Glomerular visceral epithelial cell (primary cell): ENCODE data around the gene NRXN3.
"Not testable (repeated sequence)": the region's sequence is repeated elsewhere in the genome, so short reads cannot be mapped to it uniquely, and the experiment has no call there.

Experiments used
- DNase-seq: peaks from one replicate; pipeline ENCODE4 v3.0.0-alpha.2; 2016; ENCODE audit errors: extremely low spot score

The NRXN3 gene

DNA sequence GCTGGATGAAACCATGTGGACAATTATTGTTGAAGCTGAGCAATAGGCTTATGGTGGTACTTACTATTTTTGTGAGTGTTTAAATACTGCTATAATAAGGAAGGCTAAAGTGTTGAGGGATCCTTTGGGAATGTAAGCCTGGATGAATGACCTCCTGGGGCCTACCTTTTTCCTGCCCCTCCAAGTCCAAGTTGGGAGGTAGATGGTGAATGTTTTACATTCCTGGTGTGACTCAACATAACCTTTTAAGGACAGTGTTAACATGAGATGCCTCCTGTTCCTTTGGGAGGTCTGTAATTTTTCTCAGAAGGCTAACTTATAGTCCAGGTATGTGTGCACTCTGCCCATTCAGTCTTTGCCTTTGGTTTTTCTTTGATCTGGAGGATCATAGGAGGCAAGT, 315.9 kb downstream of the NRXN3 start:
- DNase-seq, result no peak

- DNase-seq, result no peak
Observed at GRCh38 chr14:78486621-78487020, 316.4 kb downstream of the NRXN3 start.

DNA sequence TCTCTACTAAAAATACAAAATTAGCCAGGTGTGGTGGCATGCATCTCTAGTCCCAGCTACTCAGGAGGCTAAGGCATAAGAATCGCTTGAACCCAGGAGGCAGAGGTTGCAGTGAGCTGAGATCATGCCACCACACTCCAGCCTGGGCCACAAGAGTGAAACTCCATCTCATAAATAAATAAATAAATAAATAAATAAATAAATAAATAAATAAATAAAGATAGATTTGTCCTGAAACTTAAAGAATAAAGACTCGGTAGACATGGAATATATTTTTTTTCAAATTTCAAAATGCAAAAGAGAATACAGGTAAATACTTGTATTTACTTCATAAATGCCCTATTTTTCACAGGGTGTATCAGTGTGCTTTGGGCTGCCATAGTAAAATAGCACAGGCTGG, 317.4 kb downstream of the NRXN3 start:
- not testable (repeated sequence) for DNase-seq

GRCh38 chr14:78488938-78489337, 318.8 kb downstream of the NRXN3 start:
- DNase-seq, result no peak

DNA sequence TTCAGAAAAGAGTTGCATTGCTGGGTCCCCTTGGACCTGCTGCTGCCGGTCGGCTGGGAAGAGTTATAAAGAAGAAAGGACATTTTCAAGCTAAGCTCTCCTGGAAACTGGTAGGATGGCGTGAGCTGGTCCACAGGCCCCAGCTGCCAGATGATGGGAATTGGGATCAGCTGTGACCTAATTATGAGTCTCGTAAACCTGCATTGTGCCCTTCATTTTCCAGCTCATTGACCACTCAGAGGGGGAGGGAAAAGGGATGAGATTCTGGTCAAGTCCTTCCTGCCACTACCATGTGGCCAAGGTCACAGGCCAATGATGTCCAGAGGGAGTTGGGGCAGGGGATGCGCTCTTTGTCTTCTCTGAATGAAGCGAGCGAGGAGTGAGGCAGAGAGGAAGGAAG, 320.9 kb downstream of the NRXN3 start:
- no peak for DNase-seq

GRCh38 chr14:78498062-78498595, 328.0 kb downstream of the NRXN3 start:
- DNase-seq, result no peak

DNA sequence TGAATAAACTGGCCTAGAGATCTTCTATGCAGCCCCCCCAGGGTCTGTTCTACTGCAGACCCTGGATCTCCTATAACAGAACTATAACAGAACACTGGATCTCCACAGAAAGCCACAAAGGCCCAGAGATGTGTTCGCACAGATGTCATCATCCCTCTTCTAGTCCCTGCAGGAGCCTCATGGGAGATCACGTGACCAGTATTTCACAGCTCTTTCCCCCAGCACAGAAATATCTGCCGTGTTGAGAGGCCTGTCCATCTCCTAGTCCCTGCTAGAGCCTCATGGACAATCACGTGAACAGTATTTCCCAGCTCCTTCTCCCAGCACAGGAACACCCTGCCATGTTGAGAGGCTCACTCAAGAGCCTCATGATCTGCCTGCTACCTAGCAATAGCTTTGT, 331.7 kb downstream of the NRXN3 start:
- DNase-seq, result no peak

DNA sequence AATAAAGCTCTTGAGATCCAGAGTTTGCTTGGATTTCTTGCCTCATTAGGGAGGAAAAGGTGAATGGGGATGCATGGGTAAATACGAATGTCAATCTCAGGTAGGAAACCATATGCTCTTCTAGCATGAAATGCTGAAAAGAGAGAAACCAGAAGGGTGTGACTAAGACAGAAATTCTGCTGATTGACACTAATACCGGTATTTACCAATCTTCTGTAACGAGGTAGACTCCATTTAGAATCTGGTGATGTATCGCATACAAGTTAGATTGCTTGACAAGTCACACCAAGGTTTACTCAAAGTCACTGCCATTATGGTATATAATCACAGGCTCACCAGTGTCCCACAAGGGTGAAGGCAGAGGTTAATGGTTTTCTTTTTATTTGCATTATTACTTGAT, 337.9 kb downstream of the NRXN3 start:
- DNase-seq, result no peak

GRCh38 chr14:78509516-78509915, 339.3 kb downstream of the NRXN3 start:
- DNase-seq, result no peak

DNA sequence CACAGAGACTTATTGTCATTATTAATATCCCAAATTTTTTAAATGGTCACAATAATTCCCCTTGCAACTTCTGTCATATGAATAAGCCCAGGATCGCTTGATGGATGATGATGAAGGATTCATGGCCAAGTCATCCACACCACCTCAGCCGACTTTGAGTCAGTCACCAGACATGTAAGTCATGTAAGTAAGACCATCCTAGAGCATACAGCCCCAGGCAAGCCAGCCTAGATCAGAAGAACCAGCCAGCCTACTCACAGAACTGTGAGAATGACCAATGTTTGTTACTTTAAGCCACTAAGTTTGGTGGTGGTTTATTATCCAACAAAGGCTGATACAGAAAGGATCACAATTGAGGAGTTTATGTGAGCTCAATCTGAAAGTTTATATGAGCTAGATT, 341.8 kb downstream of the NRXN3 start:
- no peak for DNase-seq

- DNase-seq, result peak; percentile 2
Observed at GRCh38 chr14:78519863-78520262, 349.7 kb downstream of the NRXN3 start.

DNA sequence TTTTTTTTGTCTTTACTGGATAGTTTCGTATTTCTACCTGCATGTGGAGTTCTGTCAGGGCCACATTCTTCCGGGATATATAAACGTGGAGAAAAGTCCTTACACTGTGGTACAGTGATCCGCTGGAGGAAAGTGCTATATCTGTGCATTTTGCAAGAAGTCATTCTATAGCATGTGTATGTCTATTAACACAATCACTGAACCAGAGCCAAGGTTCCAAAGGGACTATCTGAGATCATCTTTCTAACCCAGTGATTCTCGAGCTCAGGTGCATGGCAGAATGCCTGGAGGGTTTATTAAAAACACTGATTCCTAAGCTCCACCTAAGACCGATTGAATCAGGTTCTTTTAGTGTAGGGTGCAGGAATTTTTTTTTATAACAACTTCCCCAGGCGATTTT, 354.0 kb downstream of the NRXN3 start:
- no peak for DNase-seq

- DNase-seq, result no peak
Observed at GRCh38 chr14:78524766-78525165, 354.6 kb downstream of the NRXN3 start.

DNA sequence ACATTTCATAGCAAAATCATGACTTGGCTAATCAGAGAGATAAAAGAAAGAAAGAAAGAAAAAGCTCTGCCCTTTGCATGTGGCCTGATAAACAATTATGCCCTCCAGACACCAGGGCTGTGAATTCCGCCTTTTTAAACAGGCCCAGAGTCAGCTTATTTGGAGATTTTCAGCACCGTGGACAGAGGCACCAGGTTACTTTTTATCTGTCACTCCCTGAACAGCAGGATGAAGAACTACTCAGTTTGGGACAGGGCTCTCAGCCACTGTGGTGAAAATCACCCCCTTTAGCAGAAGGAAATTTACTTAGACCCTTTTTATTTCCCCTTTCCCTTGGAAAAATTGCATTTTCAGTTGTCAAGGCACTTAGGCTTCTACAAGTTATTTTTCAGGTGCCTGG, 359.9 kb downstream of the NRXN3 start:
- no peak for DNase-seq

- no peak for DNase-seq
Observed at GRCh38 chr14:78534141-78534540, 364.0 kb downstream of the NRXN3 start.

- DNase-seq, result no peak
Observed at GRCh38 chr14:78535041-78535440, 364.9 kb downstream of the NRXN3 start.

GRCh38 chr14:78541788-78542187, 371.6 kb downstream of the NRXN3 start:
- not testable (repeated sequence) for DNase-seq

DNA sequence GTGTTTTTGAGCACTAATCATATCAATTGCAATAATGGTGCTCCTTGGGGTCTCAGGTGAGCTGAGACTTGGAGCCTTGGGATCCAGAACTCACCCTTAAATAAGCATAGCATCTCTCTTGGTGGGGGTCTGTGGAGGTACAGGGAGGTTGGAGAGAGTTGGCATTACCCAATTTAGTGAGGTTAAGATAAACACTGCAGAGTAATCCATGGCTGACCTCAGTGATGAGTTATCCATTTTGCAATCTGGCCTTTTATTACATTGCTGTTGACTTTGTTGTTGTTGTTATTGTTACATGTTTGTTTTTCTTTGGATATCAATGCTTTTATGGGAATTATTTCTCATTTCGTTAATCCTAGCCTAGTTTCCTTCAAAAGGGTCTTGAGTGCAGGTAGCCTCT, 373.3 kb downstream of the NRXN3 start:
- DNase-seq, result no peak

- no peak for DNase-seq
Observed at GRCh38 chr14:78561074-78561473, 390.9 kb downstream of the NRXN3 start.

DNA sequence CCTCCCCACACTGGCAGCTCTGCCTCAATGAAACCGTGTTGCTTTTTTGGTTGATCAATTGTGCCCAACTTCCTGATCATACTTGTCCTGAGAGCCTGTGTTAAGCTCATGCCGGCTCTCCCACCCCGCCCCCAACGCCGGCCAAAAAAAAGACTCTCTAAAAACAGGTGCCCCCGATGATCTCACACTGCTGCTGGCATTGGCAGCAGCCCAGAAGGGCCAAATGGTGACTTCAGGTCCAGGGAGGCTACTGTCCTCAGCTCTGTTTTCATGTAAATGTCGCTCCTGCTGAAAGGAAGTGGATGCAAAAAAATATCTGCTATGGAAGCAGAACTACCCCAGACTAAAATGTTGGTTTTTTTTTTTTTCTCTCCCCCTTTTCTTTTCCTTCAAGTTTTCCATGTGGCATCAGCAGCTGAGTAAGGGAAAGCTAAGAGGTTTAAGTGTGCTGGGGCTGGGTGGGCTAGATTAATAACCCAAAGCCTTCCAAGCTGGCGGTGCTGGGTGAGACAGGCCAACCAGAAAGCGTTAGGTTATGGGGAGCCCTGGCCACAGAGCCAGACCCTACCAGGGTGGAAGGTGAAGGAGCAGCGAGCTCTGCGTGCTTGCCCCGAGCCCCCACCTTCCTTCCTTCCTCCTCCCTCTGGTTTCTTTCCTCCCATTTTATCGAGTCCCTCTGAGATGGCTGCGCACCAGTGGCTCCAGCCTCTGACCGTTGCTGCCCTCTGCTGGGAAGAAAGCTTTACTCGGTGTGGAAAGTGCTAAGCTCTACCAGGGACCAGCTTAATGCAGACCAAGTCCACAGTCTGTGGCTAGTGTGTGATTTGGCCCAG, 396.1 kb downstream of the NRXN3 start:
- DNase-seq, result peak; percentile 55

DNA sequence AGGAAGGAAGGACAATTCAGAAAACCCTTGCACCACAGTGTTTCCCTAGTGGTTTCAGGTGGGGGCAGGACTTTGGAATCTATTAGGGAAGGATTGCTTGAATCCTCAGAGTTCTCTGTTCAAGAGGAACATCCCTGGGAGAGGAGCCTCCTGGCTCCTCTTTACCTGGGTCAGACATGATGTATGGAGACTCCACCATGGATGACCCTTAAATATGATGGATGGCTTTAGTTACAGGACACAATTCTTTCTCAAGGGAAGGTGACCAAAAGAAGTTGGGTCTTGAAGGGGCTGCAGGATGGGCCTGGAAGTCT, 396.6 kb downstream of the NRXN3 start:
- no peak for DNase-seq

- no peak for DNase-seq
Observed at GRCh38 chr14:78567343-78567742, 397.2 kb downstream of the NRXN3 start.

DNA sequence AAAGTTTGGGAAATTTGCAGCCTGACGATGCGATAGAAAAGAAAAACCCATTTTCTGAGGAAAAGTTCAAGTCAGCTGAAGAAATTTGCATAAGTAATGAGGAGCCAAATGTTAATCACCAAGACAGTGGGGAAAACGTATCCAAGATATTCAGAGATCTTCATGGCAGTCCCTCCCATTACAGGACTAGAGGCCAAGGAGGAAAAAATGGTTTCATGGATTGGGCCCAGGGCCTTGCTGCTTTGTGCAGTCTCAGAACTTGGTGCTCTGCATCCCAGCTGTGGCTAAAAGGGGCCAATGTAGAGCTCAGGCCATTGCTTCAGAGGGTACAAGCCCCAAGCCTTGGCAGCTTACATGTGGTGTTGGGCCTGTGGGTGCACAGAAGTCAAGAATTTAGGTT, 403.6 kb downstream of the NRXN3 start:
- not testable (repeated sequence) for DNase-seq
